Fibroblast of pulmonary artery (primary cell): ENCODE measurements around the gene SPEF1.
A peak's percentile ranks its signal among the peaks of the same experiment; 100 is the strongest.

Source experiments
- DNase-seq: peaks from one replicate; pipeline ENCODE4 v3.0.0-alpha.2; 2010; ENCODE audit warnings: low read depth
- H3K4me3 ChIP-seq: replicated peaks from 2 replicates; pipeline ENCODE4 v1.5.1; 2011; ENCODE audit warnings: low read depth, mild to moderate bottlenecking, control low read depth, low read length, moderate library complexity
- CTCF ChIP-seq: IDR thresholded peaks from 2 replicates; pipeline ENCODE4 v1.5.1; 2011; ENCODE audit warnings: mild to moderate bottlenecking, control low read depth, low read length, inconsistent platforms; ENCODE audit errors: missing control alignments

SPEF1 gene

GRCh38 chr20:3740615-3741301, 40.5 kb downstream of the SPEF1 start:
- no peak for TF ChIP-seq CTCF
- H3K4me3 ChIP-seq, result no peak overlapping the region
- no peak for DNase-seq

GRCh38 chr20:3739926-3740451, 41.3 kb downstream of the SPEF1 start:
- TF ChIP-seq CTCF, result no peak
- no peak for DNase-seq
- H3K4me3 ChIP-seq, result no peak overlapping the region

GRCh38 chr20:3739054-3739925, 42.0 kb downstream of the SPEF1 start:
- peak; percentile 27 for DNase-seq
- TF ChIP-seq CTCF, result no peak
- no peak overlapping the region for H3K4me3 ChIP-seq

- no peak for DNase-seq
- no peak overlapping the region for H3K4me3 ChIP-seq
- no peak for TF ChIP-seq CTCF
Observed at GRCh38 chr20:3738111-3739053, 42.9 kb downstream of the SPEF1 start.

- H3K4me3 ChIP-seq, result no peak overlapping the region
- DNase-seq, result no peak
- TF ChIP-seq CTCF, result no peak
Observed at GRCh38 chr20:3735768-3736167, 45.5 kb downstream of the SPEF1 start.

- DNase-seq, result no peak
- no peak overlapping the region for H3K4me3 ChIP-seq
- TF ChIP-seq CTCF, result no peak
Observed at GRCh38 chr20:3734111-3734843, 47.0 kb downstream of the SPEF1 start.
